Neural cell (in vitro differentiated cells): ENCODE data around the gene NAA15. TPM values are rescaled to one million over a fixed set of nuclear protein-coding genes. Genes with fewer than 3 reads are reported as not detected.
"Not testable (repeated sequence)": the region's sequence is repeated elsewhere in the genome, so short reads cannot be mapped to it uniquely, and the experiment has no call there.

ENCODE experiments used
- H2AFZ ChIP-seq: fragments of 200-600, 300-800 bp; sonication (generic), shearing (Covaris generic); 2 replicates; pipeline ENCODE4 v1.6.0; 2014; ENCODE audit warnings: low read depth, mild to moderate bottlenecking, antibody characterized with exemption, low read length, moderate library complexity
- H3F3A ChIP-seq: fragments of 200-600 bp; shearing (Covaris generic); 2 replicates; pipeline ENCODE4 v1.6.1; 2016; ENCODE audit warnings: mild to moderate bottlenecking, moderate library complexity, mixed read lengths, antibody characterized with exemption, low read length; ENCODE audit not compliant: insufficient read depth, poor library complexity, severe bottlenecking
- H3K27ac ChIP-seq: fragments of 200-600, 300-800 bp; sonication (generic), shearing (Covaris generic); 2 replicates; pipeline ENCODE4 v1.5.1; 2014; ENCODE audit warnings: mild to moderate bottlenecking, low read length, moderate library complexity
- H3K27me3 ChIP-seq: fragments of 300-800, 200-600 bp; sonication (generic), shearing (Covaris generic); 2 replicates; pipeline ENCODE4 v1.6.0; 2014; ENCODE audit warnings: mild to moderate bottlenecking, low read depth, low read length, moderate library complexity; ENCODE audit not compliant: insufficient read depth
- H3K36me3 ChIP-seq: fragments of 300-800, 200-600 bp; sonication (generic), shearing (Covaris generic); 2 replicates; pipeline ENCODE4 v1.5.1; 2014; ENCODE audit warnings: mild to moderate bottlenecking, antibody characterized with exemption, low read length, moderate library complexity; ENCODE audit not compliant: insufficient read depth
- H3K4me2 ChIP-seq: fragments of 300-800, 200-600 bp; sonication (generic), shearing (Covaris generic); 2 replicates; pipeline ENCODE4 v1.6.0; 2014; ENCODE audit warnings: mild to moderate bottlenecking, low read length
- H3K4me3 ChIP-seq: fragments of 300-800, 200-600 bp; sonication (generic), shearing (Covaris generic); 2 replicates; pipeline ENCODE4 v1.5.1; 2014; ENCODE audit warnings: mild to moderate bottlenecking, low read length, moderate library complexity
- H3K79me2 ChIP-seq: fragments of 200-600 bp; shearing (Covaris generic); replicated peaks from 2 replicates; pipeline ENCODE4 v1.6.0; 2014; ENCODE audit warnings: mild to moderate bottlenecking, low read length, moderate library complexity; ENCODE audit not compliant: insufficient read depth
- H3K9ac ChIP-seq: fragments of 300-800, 200-600 bp; sonication (generic), shearing (Covaris generic); 2 replicates; pipeline ENCODE4 v1.6.1; 2016; ENCODE audit warnings: mild to moderate bottlenecking, low read length, mixed read lengths
- H3K9me2 ChIP-seq: fragments of 200-600 bp; shearing (Covaris generic); 2 replicates; pipeline ENCODE4 v1.6.1; 2016; ENCODE audit warnings: mild to moderate bottlenecking, low read length, mixed read lengths; ENCODE audit not compliant: insufficient read depth
- H3K9me3 ChIP-seq: fragments of 200-600, 300-800 bp; sonication (generic), shearing (Covaris generic); 2 replicates; pipeline ENCODE4 v1.6.1; 2016; ENCODE audit warnings: mild to moderate bottlenecking, mixed run types, low read length, moderate library complexity, mixed read lengths
- H4K20me1 ChIP-seq: fragments of 200-600 bp; shearing (Covaris generic); 2 replicates; pipeline ENCODE4 v1.6.1; 2016; ENCODE audit warnings: mild to moderate bottlenecking, mixed run types; ENCODE audit not compliant: insufficient read depth
- EP300 ChIP-seq: fragments of 450-650 bp; conservative IDR thresholded peaks from 2 replicates; pipeline ENCODE4 v1.6.1; 2014; ENCODE audit warnings: antibody characterized with exemption, mild to moderate bottlenecking, moderate library complexity; ENCODE audit not compliant: poor library complexity, severe bottlenecking
- EZH2 ChIP-seq: fragments of 200-600, 300-800 bp; shearing (Covaris generic), sonication (generic); IDR thresholded peaks from 2 replicates; pipeline ENCODE4 v1.6.1; 2014; ENCODE audit warnings: antibody characterized with exemption, low read length, borderline replicate concordance, mild to moderate bottlenecking; ENCODE audit not compliant: insufficient read depth, poor library complexity, severe bottlenecking
- MXI1 ChIP-seq: fragments of 450-650 bp; conservative IDR thresholded peaks from 2 replicates; pipeline ENCODE4 v1.6.1; 2014; ENCODE audit warnings: antibody characterized with exemption, mild to moderate bottlenecking; ENCODE audit not compliant: poor library complexity, severe bottlenecking
- POLR2AphosphoS5 ChIP-seq: IDR thresholded peaks from 2 replicates; pipeline ENCODE4 v1.6.1; 2012
- RAD21 ChIP-seq: fragments of 450-650 bp; conservative IDR thresholded peaks from 2 replicates; pipeline ENCODE4 v1.6.1; 2014; ENCODE audit warnings: antibody characterized with exemption, mild to moderate bottlenecking, moderate library complexity
- SMC3 ChIP-seq: fragments of 450-650 bp; conservative IDR thresholded peaks from 2 replicates; pipeline ENCODE4 v1.6.1; 2014; ENCODE audit warnings: antibody characterized with exemption, mild to moderate bottlenecking, moderate library complexity; ENCODE audit not compliant: poor library complexity
- TAF1 ChIP-seq: IDR thresholded peaks from 2 replicates; pipeline ENCODE4 v1.6.1; 2012; ENCODE audit warnings: low read depth
- polyA plus RNA-seq: library from polyadenylated mRNA; depleted of rRNA; stranded (reverse); fragments of >200 nt; gene quantifications from 2 replicates; pipeline ENCODE4 v1.2.3, GENCODE V29; 2014
- TF ChIP-seq, protein P1 (sequence below): IDR thresholded peaks from 2 replicates; pipeline ENCODE4 v1.6.1; 2012; ENCODE audit warnings: borderline replicate concordance
- TF ChIP-seq, protein P2 (sequence below): fragments of 450-650 bp; IDR thresholded peaks from 2 replicates; pipeline ENCODE4 v1.5.1; 2014; ENCODE audit warnings: antibody characterized with exemption, mild to moderate bottlenecking, moderate library complexity; ENCODE audit not compliant: poor library complexity, severe bottlenecking

Gene NAA15
- polyA plus RNA-seq, 1 donor from 2014 or later: 12.5 TPM

DNA sequence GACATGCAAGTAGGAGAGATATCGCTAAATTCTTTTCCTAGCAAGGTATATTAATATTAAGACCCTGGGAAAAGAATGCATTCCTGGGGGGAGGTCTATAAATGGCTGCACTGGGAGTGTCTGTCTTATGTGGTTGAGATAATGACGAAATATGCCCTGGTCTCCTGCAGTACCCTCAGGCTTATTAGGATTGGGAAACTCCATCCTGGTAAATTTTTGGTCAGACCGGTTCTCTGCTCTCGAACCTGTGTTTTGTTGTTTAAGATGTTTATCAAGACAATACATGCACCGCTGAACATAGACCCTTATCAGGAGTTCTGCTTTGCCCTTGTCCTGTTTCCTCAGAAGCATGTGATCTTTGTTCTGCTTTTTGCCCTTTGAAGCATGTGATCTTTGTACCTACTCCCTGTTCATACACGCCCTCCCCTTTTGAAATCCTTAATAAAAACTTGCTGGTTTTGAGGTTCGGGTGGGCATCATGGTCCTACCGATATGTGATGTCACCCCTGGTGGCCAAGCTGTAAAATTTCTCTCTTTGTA, 113.4 kb downstream of the NAA15 start:
- H3K9me2 ChIP-seq, H4K20me1 ChIP-seq, H3K27ac ChIP-seq, H3K9ac ChIP-seq, H3K4me2 ChIP-seq, H3K36me3 ChIP-seq, H3K79me2 ChIP-seq, H3K4me3 ChIP-seq, H3F3A ChIP-seq, H3K27me3 ChIP-seq, H3K9me3 ChIP-seq, H2AFZ ChIP-seq: not testable (repeated sequence)

DNA sequence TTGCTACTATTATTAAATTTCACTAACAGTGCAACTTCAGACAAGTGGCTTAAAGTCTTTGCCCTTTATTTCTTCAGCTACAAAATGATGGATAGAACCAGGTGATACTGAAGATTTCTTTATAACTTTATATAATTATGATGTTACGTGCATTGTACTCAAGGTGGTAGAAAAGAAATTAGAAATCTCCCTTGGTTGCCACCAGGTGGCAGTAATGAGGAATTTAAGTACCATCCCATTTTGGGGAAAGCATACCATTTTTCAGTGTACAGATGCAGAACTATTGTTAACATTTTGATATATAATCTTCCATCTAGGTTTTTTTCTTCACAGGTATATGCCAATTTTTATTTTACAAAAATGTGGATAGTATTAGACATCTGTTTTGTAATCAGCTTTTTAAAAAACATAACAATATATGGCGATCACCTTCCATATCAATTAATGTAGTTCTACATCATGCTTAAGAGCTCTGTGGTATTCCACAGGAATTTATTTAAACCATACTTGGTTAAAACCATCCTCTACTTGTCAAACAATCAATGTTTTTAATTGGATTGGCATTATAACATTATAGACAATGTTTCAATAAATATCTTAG, 114.9 kb downstream of the NAA15 start:
- no peak overlapping the region for H3K4me2 ChIP-seq
- H3K4me3 ChIP-seq: no peak overlapping the region
- no peaks in the 10 kb centered on the region for H3K9me2 ChIP-seq
- H3K36me3 ChIP-seq: peaks cover 3% of the 10 kb centered on the region
- no peaks in the 10 kb centered on the region for H3K79me2 ChIP-seq
- H3K27ac ChIP-seq: no peak overlapping the region
- H3K27me3 ChIP-seq: no peaks in the 10 kb centered on the region
- no peaks in the 10 kb centered on the region for H3K9me3 ChIP-seq
- no peak overlapping the region for H2AFZ ChIP-seq
- no peak overlapping the region for H3K9ac ChIP-seq
- no peak for TF ChIP-seq EZH2
- TF ChIP-seq RAD21: peak; percentile 39
- TF ChIP-seq, protein P1, sequence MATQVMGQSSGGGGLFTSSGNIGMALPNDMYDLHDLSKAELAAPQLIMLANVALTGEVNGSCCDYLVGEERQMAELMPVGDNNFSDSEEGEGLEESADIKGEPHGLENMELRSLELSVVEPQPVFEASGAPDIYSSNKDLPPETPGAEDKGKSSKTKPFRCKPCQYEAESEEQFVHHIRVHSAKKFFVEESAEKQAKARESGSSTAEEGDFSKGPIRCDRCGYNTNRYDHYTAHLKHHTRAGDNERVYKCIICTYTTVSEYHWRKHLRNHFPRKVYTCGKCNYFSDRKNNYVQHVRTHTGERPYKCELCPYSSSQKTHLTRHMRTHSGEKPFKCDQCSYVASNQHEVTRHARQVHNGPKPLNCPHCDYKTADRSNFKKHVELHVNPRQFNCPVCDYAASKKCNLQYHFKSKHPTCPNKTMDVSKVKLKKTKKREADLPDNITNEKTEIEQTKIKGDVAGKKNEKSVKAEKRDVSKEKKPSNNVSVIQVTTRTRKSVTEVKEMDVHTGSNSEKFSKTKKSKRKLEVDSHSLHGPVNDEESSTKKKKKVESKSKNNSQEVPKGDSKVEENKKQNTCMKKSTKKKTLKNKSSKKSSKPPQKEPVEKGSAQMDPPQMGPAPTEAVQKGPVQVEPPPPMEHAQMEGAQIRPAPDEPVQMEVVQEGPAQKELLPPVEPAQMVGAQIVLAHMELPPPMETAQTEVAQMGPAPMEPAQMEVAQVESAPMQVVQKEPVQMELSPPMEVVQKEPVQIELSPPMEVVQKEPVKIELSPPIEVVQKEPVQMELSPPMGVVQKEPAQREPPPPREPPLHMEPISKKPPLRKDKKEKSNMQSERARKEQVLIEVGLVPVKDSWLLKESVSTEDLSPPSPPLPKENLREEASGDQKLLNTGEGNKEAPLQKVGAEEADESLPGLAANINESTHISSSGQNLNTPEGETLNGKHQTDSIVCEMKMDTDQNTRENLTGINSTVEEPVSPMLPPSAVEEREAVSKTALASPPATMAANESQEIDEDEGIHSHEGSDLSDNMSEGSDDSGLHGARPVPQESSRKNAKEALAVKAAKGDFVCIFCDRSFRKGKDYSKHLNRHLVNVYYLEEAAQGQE: no peak
- TF ChIP-seq MXI1: no peak
- TF ChIP-seq, protein P2, sequence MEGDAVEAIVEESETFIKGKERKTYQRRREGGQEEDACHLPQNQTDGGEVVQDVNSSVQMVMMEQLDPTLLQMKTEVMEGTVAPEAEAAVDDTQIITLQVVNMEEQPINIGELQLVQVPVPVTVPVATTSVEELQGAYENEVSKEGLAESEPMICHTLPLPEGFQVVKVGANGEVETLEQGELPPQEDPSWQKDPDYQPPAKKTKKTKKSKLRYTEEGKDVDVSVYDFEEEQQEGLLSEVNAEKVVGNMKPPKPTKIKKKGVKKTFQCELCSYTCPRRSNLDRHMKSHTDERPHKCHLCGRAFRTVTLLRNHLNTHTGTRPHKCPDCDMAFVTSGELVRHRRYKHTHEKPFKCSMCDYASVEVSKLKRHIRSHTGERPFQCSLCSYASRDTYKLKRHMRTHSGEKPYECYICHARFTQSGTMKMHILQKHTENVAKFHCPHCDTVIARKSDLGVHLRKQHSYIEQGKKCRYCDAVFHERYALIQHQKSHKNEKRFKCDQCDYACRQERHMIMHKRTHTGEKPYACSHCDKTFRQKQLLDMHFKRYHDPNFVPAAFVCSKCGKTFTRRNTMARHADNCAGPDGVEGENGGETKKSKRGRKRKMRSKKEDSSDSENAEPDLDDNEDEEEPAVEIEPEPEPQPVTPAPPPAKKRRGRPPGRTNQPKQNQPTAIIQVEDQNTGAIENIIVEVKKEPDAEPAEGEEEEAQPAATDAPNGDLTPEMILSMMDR: peak; percentile 55
- no peak for TF ChIP-seq POLR2AphosphoS5
- TF ChIP-seq SMC3: peak; percentile 58
- no peak for TF ChIP-seq TAF1
- TF ChIP-seq EP300: no peak
- no peaks in the 10 kb centered on the region for H3F3A ChIP-seq
- H4K20me1 ChIP-seq: no peaks in the 10 kb centered on the region

DNA sequence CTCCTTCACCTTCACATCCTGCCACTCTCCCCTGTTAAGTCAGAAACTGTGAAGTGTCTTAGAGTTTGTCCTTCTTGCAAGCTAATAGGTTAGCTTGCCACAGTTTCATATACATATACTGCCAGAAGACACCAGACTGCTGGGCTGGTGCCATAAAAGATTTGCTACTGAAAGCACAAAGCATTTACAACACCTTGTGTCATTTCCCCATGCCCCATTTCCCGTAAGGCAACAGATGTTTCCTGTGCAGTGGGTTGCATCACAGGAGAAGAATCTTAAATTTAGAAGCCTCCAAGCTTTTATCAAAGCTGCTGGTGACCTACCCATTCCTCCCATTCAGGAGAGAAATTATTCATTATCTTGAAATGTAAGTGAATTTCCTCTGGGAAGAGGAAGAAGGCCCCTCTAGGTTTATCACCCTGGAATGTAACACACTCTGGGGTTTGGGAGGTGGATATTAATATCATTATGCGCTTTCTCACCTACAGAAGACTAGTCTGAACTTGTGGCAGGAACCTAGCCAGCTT, 118.1 kb downstream of the NAA15 start:
- Histone ChIP-seq H3K9me2 (no peaks in the 10 kb centered on the region), H2AFZ (no peak overlapping the region), H3K27me3 (no peaks in the 10 kb centered on the region), H3K27ac (no peak overlapping the region), H3K9ac (no peak overlapping the region), H3K4me3 (no peak overlapping the region), H3F3A (no peaks in the 10 kb centered on the region), H3K36me3 (peaks cover 3% of the 10 kb centered on the region), H3K4me2 (no peak overlapping the region), H3K9me3 (no peaks in the 10 kb centered on the region), H3K79me2 (no peaks in the 10 kb centered on the region), H4K20me1 (no peaks in the 10 kb centered on the region)
- no peak for TF ChIP-seq TAF1
- TF ChIP-seq RAD21: no peak
- no peak for TF ChIP-seq EP300
- no peak for TF ChIP-seq SMC3
- TF ChIP-seq, protein P2: no peak
- TF ChIP-seq MXI1: no peak
- TF ChIP-seq, protein P1: no peak
- no peak for TF ChIP-seq POLR2AphosphoS5
- TF ChIP-seq EZH2: no peak
